Germinal center (tissue), 1 donor: ENCODE data around the gene GOLGA6L10.
"Not testable (repeated sequence)": the region's sequence is repeated elsewhere in the genome, so short reads cannot be mapped to it uniquely, and the experiment has no call there.

Experiments
- DNase-seq: peaks from one replicate; pipeline ENCODE4 v3.0.0; 2012; ENCODE audit warnings: mixed read lengths, low spot score

GOLGA6L10 gene

GRCh38 chr15:82317516-82317915 lies 31.8 kb downstream of the GOLGA6L10 start:
- not testable (repeated sequence) for DNase-seq

GRCh38 chr15:82317091-82317489 lies 32.2 kb downstream of the GOLGA6L10 start:
- DNase-seq, result no peak

GRCh38 chr15:82316247-82317090 lies 32.8 kb downstream of the GOLGA6L10 start:
- not testable (repeated sequence) for DNase-seq

GRCh38 chr15:82315519-82316246 lies 33.6 kb downstream of the GOLGA6L10 start:
- no peak for DNase-seq

- DNase-seq, result no peak
These were observed 34.3 kb downstream of the GOLGA6L10 start for GRCh38 chr15:82314769-82315518.

GRCh38 chr15:82313951-82314768 lies 35.1 kb downstream of the GOLGA6L10 start:
- not testable (repeated sequence) for DNase-seq

GRCh38 chr15:82313446-82313845 lies 35.8 kb downstream of the GOLGA6L10 start:
- no peak for DNase-seq

GRCh38 chr15:82312586-82313349 lies 36.5 kb downstream of the GOLGA6L10 start:
- DNase-seq, result no peak

- not testable (repeated sequence) for DNase-seq
These were observed 38.0 kb downstream of the GOLGA6L10 start for GRCh38 chr15:82311321-82311720.

- DNase-seq, result no peak
These were observed 39.5 kb downstream of the GOLGA6L10 start for GRCh38 chr15:82309802-82310201.

GRCh38 chr15:82307714-82308081 lies 41.6 kb downstream of the GOLGA6L10 start:
- no peak for DNase-seq

GRCh38 chr15:82306791-82307713 lies 42.2 kb downstream of the GOLGA6L10 start:
- DNase-seq, result no peak

- no peak for DNase-seq
These were observed 43.6 kb downstream of the GOLGA6L10 start for GRCh38 chr15:82305621-82306048.

- DNase-seq, result no peak
These were observed 44.5 kb downstream of the GOLGA6L10 start for GRCh38 chr15:82304778-82305090.

GRCh38 chr15:82303956-82304777 lies 45.1 kb downstream of the GOLGA6L10 start:
- no peak for DNase-seq

- DNase-seq, result no peak
These were observed 47.8 kb downstream of the GOLGA6L10 start for GRCh38 chr15:82301296-82302016.

GRCh38 chr15:82300883-82301282 lies 48.4 kb downstream of the GOLGA6L10 start:
- no peak for DNase-seq

GRCh38 chr15:82300326-82300725 lies 48.9 kb downstream of the GOLGA6L10 start:
- DNase-seq, result not testable (repeated sequence)
